ENCODE data around the gene OSCP1. TPM values are rescaled to one million over a fixed set of nuclear protein-coding genes. Genes with fewer than 3 reads are reported as not detected.
A peak's percentile ranks its signal among the peaks of the same experiment; 100 is the strongest.

The OSCP1 gene
- total and polyA plus RNA-seq, 4 donors, result 4.2 to 8.6 (median 6.7) TPM

DNA sequence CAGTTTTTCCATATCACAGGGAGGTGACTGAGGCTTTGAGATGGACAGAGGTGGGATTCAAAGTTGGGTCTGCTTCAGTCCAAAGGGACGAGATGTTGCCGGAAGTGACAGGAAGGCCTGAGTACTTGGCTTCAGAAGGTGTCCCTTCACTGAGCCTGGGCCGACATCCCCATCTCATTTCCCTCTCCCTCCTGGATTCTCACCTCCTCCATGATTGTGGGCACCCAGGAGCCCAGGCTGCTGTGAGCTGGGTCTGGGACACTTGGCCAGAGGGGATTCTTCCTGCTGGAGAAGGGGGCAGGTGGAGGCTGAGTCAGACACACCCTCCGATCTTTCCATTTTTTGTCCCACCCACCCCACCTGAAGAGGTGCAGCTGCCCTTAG, 16.8 kb upstream of the OSCP1 start:
- Histone ChIP-seq H3K9me3 (ENCODE audit: control insufficient read depth, low read length) (no peaks in the 10 kb centered on the region), H3K27ac (ENCODE audit: low read depth in 1 of 2, low read length in 2 of 2) (no peak overlapping the region), H3K4me1 (ENCODE audit: control insufficient read depth in 1 of 2, insufficient read depth in 2 of 2, low read length in 2 of 2) (no peaks in the 10 kb centered on the region), H3K36me3 (ENCODE audit: control insufficient read depth in 1 of 2, insufficient read depth in 2 of 2, low read length in 1 of 2) (no peaks in the 10 kb centered on the region), H3K27me3 (ENCODE audit: control insufficient read depth in 1 of 2, insufficient read depth in 2 of 2, low read length in 1 of 2) (no peaks in the 10 kb centered on the region), H3K4me3 (ENCODE audit: low read length in 2 of 2) (no peak overlapping the region)
- WGBS, 2 donors, result 93 to 94% methylated on average over 4 of the region's 4 CpGs
- DNase-seq, result no peak
- intact Hi-C loops (cut with DNase I), result loop anchor here in 1 of 2 donors (10.0 kb wide), 1 partner anchor 1338 kb away; the partner anchor contains the start of genes C1orf122 and YRDC
- no peak for ATAC-seq (ENCODE audit: low FRiP score)

GRCh38 chr1:36466370-36467026, 16.2 kb upstream of the OSCP1 start:
- Histone ChIP-seq H3K4me3 (ENCODE audit: low read length in 2 of 2) (no peak overlapping the region), H3K4me1 (ENCODE audit: control insufficient read depth in 1 of 2, insufficient read depth in 2 of 2, low read length in 2 of 2) (no peaks in the 10 kb centered on the region), H3K27ac (ENCODE audit: low read depth in 1 of 2, low read length in 2 of 2) (no peak overlapping the region), H3K27me3 (ENCODE audit: control insufficient read depth in 1 of 2, insufficient read depth in 2 of 2, low read length in 1 of 2) (no peaks in the 10 kb centered on the region), H3K9me3 (ENCODE audit: control insufficient read depth, low read length) (no peaks in the 10 kb centered on the region), H3K36me3 (ENCODE audit: control insufficient read depth in 1 of 2, insufficient read depth in 2 of 2, low read length in 1 of 2) (no peaks in the 10 kb centered on the region)
- WGBS, 2 donors, result 89% methylated on average over 11 to 12 of the region's 12 CpGs
- ATAC-seq (ENCODE audit: low FRiP score) (no peak), DNase-seq (no peak)
- intact Hi-C loops (cut with DNase I), result loop anchor here in 1 of 2 donors (10.0 kb wide), 1 partner anchor 1338 kb away; the partner anchor contains the start of genes C1orf122 and YRDC

DNA sequence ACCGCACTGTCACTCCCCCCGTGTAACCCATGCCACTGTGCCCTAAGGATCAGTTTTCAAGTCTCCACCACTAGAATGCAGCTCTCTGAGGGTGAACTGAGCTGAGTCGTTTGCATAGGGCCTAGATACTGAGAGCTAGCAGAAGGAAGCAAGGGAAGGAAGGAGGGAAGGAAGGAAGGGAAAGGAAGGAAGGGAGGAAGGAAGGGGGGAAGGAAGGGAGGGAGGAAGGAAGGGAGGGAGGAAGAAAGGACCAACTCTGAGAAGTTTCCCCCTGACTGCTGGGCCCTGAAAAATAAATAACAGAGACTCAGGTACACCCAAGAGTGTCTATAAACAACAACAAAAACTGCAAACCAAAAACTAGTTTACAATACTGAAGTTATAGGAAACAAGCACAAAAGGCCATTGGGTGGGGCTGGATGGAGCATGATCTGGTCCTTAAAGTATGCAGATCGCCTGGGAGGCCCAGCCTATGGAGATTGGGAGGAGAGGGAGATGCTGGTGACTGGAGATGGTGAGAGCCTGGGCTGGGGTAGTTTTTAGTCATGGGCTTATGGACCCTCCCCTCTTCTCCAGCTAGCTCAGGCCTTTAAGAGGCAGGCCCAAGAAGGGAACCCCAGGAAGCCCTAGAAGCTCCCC, 15.6 kb upstream of the OSCP1 start:
- no peak for DNase-seq
- Histone ChIP-seq H3K4me1 (ENCODE audit: control insufficient read depth in 1 of 2, insufficient read depth in 2 of 2, low read length in 2 of 2) (no peaks in the 10 kb centered on the region), H3K4me3 (ENCODE audit: low read length in 2 of 2) (no peak overlapping the region), H3K9me3 (ENCODE audit: control insufficient read depth, low read length) (no peaks in the 10 kb centered on the region), H3K27me3 (ENCODE audit: control insufficient read depth in 1 of 2, insufficient read depth in 2 of 2, low read length in 1 of 2) (no peaks in the 10 kb centered on the region), H3K36me3 (ENCODE audit: control insufficient read depth in 1 of 2, insufficient read depth in 2 of 2, low read length in 1 of 2) (peaks cover 0 to 3% of the 10 kb centered on the region in 2 donors), H3K27ac (ENCODE audit: low read depth in 1 of 2, low read length in 2 of 2) (no peak overlapping the region)
- 51 to 68% methylated on average over 4 of the region's 4 CpGs for WGBS, 2 donors
- ATAC-seq (ENCODE audit: low FRiP score), result no peak
- intact Hi-C loops (cut with DNase I), result loop anchor here in 1 of 2 donors (10.0 kb wide), 1 partner anchor 1339 kb away; the partner anchor contains the start of genes C1orf122 and YRDC

DNA sequence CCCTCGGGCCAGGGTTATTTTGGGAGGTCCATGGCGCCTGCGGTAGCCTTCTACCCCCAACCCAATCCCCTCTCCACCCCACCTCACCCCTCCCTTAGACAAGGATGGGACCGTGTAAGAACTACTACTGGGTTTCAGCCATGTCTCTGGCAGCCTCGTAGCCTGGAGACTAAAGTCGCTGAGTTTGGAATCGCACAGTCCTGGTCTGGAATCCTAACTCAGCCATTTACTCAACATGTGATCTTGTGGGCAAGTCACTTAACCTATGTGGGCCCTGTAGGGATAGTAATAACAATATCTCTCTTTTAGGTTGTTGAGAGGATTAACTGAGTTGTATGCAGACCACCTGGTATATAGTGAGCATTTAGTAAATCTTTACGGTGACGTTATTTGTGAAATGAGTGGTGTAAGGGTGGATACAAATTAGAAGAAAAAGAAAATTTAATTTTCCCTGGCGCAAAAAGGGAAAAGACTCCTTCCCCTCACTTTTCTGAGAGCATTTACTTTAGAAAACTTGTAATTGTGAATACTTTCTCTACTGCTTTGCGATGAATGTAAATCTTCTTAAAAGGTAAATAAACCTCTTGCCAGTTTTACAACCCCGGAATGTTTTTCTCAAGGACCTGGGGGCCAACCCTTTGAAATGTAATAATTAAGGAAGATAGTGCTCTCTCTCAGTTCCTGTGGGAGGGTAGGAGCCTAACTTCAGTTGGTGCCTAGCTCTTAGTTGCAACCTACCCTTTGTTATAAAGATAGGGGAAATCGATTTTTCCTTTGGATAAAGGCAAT, 14.5 kb upstream of the OSCP1 start:
- intact Hi-C loops (cut with DNase I), result loop anchor here in 1 of 2 donors (10.0 kb wide), 1 partner anchor 1340 kb away; the partner anchor contains the start of genes C1orf122 and YRDC
- ATAC-seq (ENCODE audit: low FRiP score) (peak; percentile 73), DNase-seq (no peak)
- Histone ChIP-seq H3K27me3 (ENCODE audit: control insufficient read depth in 1 of 2, insufficient read depth in 2 of 2, low read length in 1 of 2) (no peaks in the 10 kb centered on the region), H3K4me1 (ENCODE audit: control insufficient read depth in 1 of 2, insufficient read depth in 2 of 2, low read length in 2 of 2) (no peaks in the 10 kb centered on the region), H3K27ac (ENCODE audit: low read depth in 1 of 2, low read length in 2 of 2) (peak overlapping the region; percentile 62 to 75), H3K36me3 (ENCODE audit: control insufficient read depth in 1 of 2, insufficient read depth in 2 of 2, low read length in 1 of 2) (peaks cover 0 to 8% of the 10 kb centered on the region in 2 donors), H3K9me3 (ENCODE audit: control insufficient read depth, low read length) (no peaks in the 10 kb centered on the region), H3K4me3 (ENCODE audit: low read length in 2 of 2) (peak overlapping the region; percentile 38 to 61)
- 29 to 32% methylated on average over 13 of the region's 13 CpGs for WGBS, 2 donors

DNA sequence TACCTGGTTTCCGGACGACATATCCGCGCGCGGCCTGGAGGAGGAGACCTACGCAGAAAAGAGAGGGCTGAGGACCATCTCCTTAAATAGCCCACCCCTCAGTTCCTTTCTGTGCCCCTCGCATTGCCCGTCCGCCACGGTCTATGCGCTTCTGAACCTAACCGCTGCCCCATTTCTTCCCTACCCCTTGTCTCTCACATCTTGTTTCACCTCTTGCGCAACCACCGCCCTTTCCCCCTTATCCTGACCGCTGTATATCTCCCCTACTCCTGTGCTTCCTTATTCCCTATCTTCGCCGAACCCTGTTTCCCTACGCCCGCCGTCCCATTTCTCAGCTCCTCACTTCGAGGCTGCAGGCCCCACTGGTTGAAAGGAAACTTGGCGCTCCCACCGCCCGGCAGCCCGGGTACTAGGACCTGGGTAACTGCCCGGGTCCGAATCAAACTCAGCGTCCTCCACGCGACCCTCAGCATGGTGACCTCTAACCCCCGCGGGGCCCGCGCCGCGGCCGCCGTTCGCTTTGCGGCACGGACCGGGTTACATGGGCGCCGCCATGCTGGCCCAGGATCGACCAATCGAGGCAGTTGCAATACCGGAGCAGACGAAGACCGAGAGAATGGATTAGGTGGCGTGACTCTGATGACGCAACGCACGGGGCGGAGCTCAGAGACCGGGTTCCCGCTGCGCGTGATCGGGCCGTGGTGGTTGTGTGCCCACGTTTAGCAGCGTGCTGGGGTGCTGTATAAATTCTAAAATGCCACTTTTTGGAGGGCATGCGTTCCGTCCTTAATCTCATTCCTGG, 13.8 kb upstream of the OSCP1 start, which contains the start of gene MRPS15:
TSS of gene MRPS15 (minus strand) at position 582 of the 802 bp plus-strand sequence. CDS start at position 473, 109 bp downstream.
- ATAC-seq (ENCODE audit: low FRiP score), result peak; percentile 97
- peaks cover 0 to 8% of the 10 kb centered on the region in 2 donors for H3K36me3 ChIP-seq (ENCODE audit: control insufficient read depth in 1 of 2, insufficient read depth in 2 of 2, low read length in 1 of 2)
- no peaks in the 10 kb centered on the region for H3K4me1 ChIP-seq (ENCODE audit: control insufficient read depth in 1 of 2, insufficient read depth in 2 of 2, low read length in 2 of 2)
- H3K27ac ChIP-seq (ENCODE audit: low read depth in 1 of 2, low read length in 2 of 2), result peak within 1 kb of the TSS; percentile 62 to 75
- peak; percentile 98 to 99 for DNase-seq
- WGBS, 2 donors, result 0% methylated on average over 61 to 65 of the region's 65 CpGs
- H3K9me3 ChIP-seq (ENCODE audit: control insufficient read depth, low read length), result no peaks in the 10 kb centered on the region
- H3K27me3 ChIP-seq (ENCODE audit: control insufficient read depth in 1 of 2, insufficient read depth in 2 of 2, low read length in 1 of 2), result no peaks in the 10 kb centered on the region
- H3K4me3 ChIP-seq (ENCODE audit: low read length in 2 of 2), result peak within 1 kb of the TSS; percentile 61 to 90
- intact Hi-C loops (cut with DNase I), result loop anchor here in 1 of 2 donors (10.0 kb wide), 1 partner anchor 1341 kb away; the partner anchor contains the start of genes C1orf122 and YRDC

DNA sequence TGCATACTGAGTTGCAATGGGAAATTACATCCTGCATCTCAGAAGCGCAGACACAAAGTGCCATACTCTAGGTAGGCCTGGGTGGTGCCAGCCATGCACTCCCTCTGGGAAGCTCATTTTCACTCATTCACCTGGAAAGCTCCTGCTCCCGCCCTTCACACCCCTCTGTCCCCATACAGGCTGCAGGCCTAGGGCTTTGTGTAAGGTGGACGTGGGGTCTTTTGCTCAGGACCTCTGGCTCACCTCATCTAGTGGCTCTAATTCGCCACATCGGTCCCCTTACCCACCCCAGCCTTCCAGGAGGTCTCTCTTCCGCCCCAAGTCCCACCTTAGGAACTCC, 13.2 kb upstream of the OSCP1 start:
- peak overlapping the region; percentile 61 to 90 for H3K4me3 ChIP-seq (ENCODE audit: low read length in 2 of 2)
- no peak overlapping the region for H3K27ac ChIP-seq (ENCODE audit: low read depth in 1 of 2, low read length in 2 of 2)
- DNase-seq (no peak), ATAC-seq (ENCODE audit: low FRiP score) (no peak)
- no peaks in the 10 kb centered on the region for H3K27me3 ChIP-seq (ENCODE audit: control insufficient read depth in 1 of 2, insufficient read depth in 2 of 2, low read length in 1 of 2)
- H3K4me1 ChIP-seq (ENCODE audit: control insufficient read depth in 1 of 2, insufficient read depth in 2 of 2, low read length in 2 of 2), result no peaks in the 10 kb centered on the region
- peaks cover 0 to 10% of the 10 kb centered on the region in 2 donors for H3K36me3 ChIP-seq (ENCODE audit: control insufficient read depth in 1 of 2, insufficient read depth in 2 of 2, low read length in 1 of 2)
- intact Hi-C loops (cut with DNase I), result loop anchor here in 1 of 2 donors (10.0 kb wide), 1 partner anchor 1341 kb away; the partner anchor contains the start of genes C1orf122 and YRDC
- H3K9me3 ChIP-seq (ENCODE audit: control insufficient read depth, low read length), result no peaks in the 10 kb centered on the region
- 11 to 12% methylated on average over 6 of the region's 6 CpGs for WGBS, 2 donors

- Histone ChIP-seq H3K27ac (ENCODE audit: low read depth in 1 of 2, low read length in 2 of 2) (no peak overlapping the region), H3K36me3 (ENCODE audit: control insufficient read depth in 1 of 2, insufficient read depth in 2 of 2, low read length in 1 of 2) (peaks cover 0 to 19% of the 10 kb centered on the region in 2 donors), H3K9me3 (ENCODE audit: control insufficient read depth, low read length) (no peaks in the 10 kb centered on the region), H3K4me1 (ENCODE audit: control insufficient read depth in 1 of 2, insufficient read depth in 2 of 2, low read length in 2 of 2) (no peaks in the 10 kb centered on the region), H3K27me3 (ENCODE audit: control insufficient read depth in 1 of 2, insufficient read depth in 2 of 2, low read length in 1 of 2) (no peaks in the 10 kb centered on the region), H3K4me3 (ENCODE audit: low read length in 2 of 2) (no peak overlapping the region)
- 92 to 96% methylated on average over 3 of the region's 3 CpGs for WGBS, 2 donors
- intact Hi-C loops (cut with DNase I), result no loop called here
- ATAC-seq (ENCODE audit: low FRiP score) (no peak), DNase-seq (no peak)
Measured at GRCh38 chr1:36458910-36459309, 8.7 kb upstream of the OSCP1 start.

DNA sequence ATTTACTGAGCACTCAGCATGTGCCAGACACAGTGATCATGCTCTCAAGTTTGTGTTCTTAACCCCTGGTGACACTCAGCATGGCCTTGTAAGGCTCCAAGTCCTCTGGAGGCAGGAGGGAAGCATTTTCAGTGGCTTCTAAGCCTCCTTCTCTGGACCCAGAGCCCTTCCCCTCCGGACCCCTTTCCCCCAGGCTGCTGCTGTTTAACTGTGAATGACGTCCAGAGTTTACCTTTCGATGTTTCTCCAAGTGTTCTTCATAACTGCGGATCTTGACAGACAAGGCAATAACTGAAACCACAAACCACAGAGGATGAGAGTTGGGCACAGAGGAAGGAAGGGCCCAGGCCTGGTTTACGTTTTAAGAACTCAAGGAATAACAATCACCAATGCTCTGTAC, 7.4 kb upstream of the OSCP1 start:
- no peak for DNase-seq
- ATAC-seq (ENCODE audit: low FRiP score), result no peak
- 49 to 71% methylated on average over 5 of the region's 5 CpGs for WGBS, 2 donors
- H3K27me3 ChIP-seq (ENCODE audit: control insufficient read depth in 1 of 2, insufficient read depth in 2 of 2, low read length in 1 of 2), result no peaks in the 10 kb centered on the region
- no peak overlapping the region for H3K27ac ChIP-seq (ENCODE audit: low read depth in 1 of 2, low read length in 2 of 2)
- no peaks in the 10 kb centered on the region for H3K4me1 ChIP-seq (ENCODE audit: control insufficient read depth in 1 of 2, insufficient read depth in 2 of 2, low read length in 2 of 2)
- no peaks in the 10 kb centered on the region for H3K9me3 ChIP-seq (ENCODE audit: control insufficient read depth, low read length)
- H3K36me3 ChIP-seq (ENCODE audit: control insufficient read depth in 1 of 2, insufficient read depth in 2 of 2, low read length in 1 of 2), result peaks cover 0 to 19% of the 10 kb centered on the region in 2 donors
- intact Hi-C loops (cut with DNase I), result no loop called here
- no peak overlapping the region for H3K4me3 ChIP-seq (ENCODE audit: low read length in 2 of 2)

Data from aorta (tissue), 5 donors.